ENCODE results near the gene SIRT7. TPM values are rescaled to one million over a fixed set of nuclear protein-coding genes. Genes with fewer than 3 reads are reported as not detected.

The SIRT7 gene
- total RNA-seq, 2 experiments from 2014 or later = 18.8 to 22.1 TPM

DNA sequence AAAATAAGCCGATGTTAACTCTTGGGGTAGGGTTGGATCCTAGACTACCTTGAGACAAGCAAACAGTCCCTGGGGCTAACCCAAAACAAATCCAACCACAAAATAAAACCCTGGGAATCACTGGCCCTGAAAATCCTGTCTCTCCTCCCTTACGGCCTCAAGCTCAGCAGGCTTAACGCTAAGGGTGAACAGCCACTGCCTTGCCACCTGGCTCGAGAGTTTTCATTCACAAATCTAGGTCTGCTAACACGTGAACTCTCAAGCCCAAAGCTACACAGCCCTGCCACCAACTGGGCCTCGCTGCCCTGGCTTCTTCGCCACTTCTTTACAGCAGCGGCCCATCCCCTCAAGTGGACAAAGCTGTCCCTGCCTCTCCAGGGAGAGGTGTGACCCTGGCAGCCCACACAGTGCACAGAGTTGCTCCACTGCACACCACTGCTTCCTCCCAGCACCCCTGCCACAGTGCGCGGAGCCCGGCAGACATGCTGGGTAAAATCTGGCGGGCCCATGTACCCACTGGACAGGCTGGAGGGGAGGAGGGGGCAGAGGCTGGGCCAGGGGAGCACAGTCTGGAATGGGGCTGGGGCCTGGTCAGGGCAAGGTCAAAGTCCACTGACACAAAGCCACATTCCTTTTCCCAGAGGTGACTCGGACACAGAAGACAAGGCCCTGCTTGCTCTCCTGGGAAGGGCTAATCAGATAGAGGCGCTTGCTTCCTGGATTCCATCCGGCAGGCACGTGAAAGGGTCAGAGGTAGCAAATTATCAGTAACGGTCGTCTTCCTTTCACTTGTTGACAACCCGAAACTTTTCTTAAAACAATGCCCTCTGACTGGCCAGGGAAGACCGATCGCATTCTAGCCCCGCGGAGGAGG, 7.8 kb downstream of the SIRT7 start:
- Mint-ChIP-seq H3K4me3 (peak overlapping the region; percentile 79), H3K4me1 (ENCODE audit: low read depth) (peaks cover 14% of the 10 kb centered on the region), H3K27ac (no peak overlapping the region), H3K36me3 (ENCODE audit: low read depth) (peaks cover 10% of the 10 kb centered on the region), H3K27me3 (ENCODE audit: low read depth) (no peaks in the 10 kb centered on the region), H3K9me3 (no peaks in the 10 kb centered on the region)
- CTCF ChIA-PET = interaction anchor here (1.0 kb wide), 1 partner anchor 11 kb away, joined by 3 read pairs; no protein-coding TSS in a partner anchor
- no peak for DNase-seq
- intact Hi-C loops (cut with micrococcal nuclease) = loop anchor here (2.0 kb wide), 1 partner anchor 39 kb away; the partner anchor contains the start of gene ARHGDIA

DNA sequence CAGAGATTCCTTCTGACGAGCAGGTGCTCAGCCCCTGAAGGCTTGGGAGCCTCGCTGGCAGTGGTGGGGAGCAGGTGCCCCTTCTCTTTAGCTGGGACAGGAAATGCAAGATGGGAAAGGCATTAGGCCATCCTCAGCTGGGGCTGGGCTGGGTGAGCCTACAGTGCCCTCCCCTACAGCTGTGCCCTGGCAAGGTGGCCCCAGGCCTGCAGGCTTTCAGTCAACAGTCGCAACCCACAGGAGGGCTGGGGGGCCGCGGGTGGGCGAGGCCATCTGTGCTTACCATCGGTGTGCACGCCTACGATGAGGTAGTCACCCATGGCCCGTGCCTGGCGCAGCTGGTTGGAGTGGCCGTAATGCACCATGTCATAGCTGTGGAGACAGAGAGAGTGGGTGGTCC, 8.7 kb downstream of the SIRT7 start:
- H3K4me3 Mint-ChIP-seq = peak overlapping the region; percentile 21
- CTCF ChIA-PET = interaction anchor here (1.0 kb wide), 1 partner anchor 10 kb away, joined by 3 read pairs; no protein-coding TSS in a partner anchor

DNA sequence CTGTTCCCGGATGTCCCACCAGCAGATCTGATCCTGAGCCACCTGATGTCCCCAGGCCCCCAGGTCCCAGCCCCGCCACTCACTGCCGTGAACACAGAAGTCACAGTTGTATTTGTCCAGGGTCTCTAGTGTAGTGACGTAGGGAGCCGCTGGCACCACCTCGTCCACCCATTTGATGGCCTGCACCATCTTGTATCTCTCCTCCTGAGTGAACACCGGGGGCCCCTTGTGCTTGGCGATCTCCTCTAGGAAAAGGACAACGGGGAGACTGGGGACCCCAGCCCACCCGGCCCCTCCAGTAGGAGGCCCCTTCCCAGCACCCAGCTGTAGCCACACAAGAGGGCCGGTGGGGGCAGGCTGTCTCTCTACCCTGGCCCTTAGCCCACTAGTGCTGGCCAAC, 9.2 kb downstream of the SIRT7 start:
- Mint-ChIP-seq H3K4me3 (no peak overlapping the region), H3K36me3 (ENCODE audit: low read depth) (peaks cover 7% of the 10 kb centered on the region), H3K27me3 (ENCODE audit: low read depth) (no peaks in the 10 kb centered on the region), H3K9me3 (no peaks in the 10 kb centered on the region), H3K27ac (no peak overlapping the region), H3K4me1 (ENCODE audit: low read depth) (peaks cover 14% of the 10 kb centered on the region)
- CTCF ChIA-PET = no interaction called here
- intact Hi-C loops (cut with micrococcal nuclease) = no loop called here
- no peak for DNase-seq

More for the DNA sequence above, 8.7 kb downstream of the SIRT7 start:
- H3K27me3 Mint-ChIP-seq (ENCODE audit: low read depth) = no peaks in the 10 kb centered on the region
- H3K36me3 Mint-ChIP-seq (ENCODE audit: low read depth) = peaks cover 7% of the 10 kb centered on the region
- H3K27ac Mint-ChIP-seq = no peak overlapping the region
- intact Hi-C loops (cut with micrococcal nuclease) = no loop called here
- no peaks in the 10 kb centered on the region for H3K9me3 Mint-ChIP-seq
- no peak for DNase-seq
- H3K4me1 Mint-ChIP-seq (ENCODE audit: low read depth) = peaks cover 14% of the 10 kb centered on the region

DNA sequence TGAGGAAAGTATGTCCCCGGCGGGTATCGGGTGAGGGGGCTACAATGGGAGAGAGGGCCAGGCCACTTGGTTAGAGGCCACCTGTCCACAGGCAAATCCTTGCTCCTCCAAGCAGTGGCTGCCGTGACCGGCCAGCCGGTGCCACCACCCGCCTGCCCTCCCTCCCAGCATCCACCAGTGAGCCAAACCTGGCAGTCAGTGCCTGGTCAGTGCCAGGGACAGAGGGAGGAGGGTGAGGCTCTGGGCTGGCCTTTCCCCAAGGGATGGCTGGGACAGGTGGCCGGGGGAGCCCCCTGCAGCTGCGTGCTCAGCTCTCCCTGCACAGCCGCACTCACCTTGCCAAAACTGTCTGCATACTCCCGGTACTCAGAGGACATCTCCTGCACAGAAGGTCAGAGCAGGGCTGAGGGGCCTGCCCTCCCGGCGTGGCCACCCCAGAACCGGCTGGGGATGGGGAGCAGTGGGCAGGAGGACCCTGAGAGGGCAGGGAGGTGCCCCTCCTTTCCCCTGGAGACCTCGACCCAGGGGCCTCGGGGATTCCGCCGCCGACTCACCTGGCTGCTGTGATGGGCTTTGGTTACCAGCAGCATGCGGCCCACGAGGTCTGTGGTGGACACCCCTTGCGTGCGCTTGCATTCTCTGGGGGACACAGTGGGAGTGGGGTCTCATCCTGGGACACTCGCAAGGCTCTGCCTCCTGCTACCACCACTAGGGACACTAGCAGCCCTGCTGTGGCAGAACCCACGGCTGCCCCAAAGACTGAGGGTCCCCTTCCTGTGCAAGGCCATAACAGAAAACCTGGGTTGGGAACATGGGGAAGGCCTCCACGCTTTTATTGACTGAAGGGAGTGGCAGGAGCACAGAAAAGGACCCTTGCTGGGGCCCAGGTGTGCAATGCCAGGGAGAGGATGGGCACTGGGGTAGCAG, 10.5 kb downstream of the SIRT7 start:
- Mint-ChIP-seq H3K4me3 (no peak overlapping the region), H3K27me3 (ENCODE audit: low read depth) (no peaks in the 10 kb centered on the region), H3K9me3 (no peaks in the 10 kb centered on the region), H3K36me3 (ENCODE audit: low read depth) (peaks cover 1% of the 10 kb centered on the region), H3K4me1 (ENCODE audit: low read depth) (peaks cover 12% of the 10 kb centered on the region), H3K27ac (no peak overlapping the region)
- CTCF ChIA-PET = interaction anchor here (0.6 kb wide), 1 partner anchor 56 kb away, joined by 3 read pairs; no protein-coding TSS in a partner anchor
- DNase-seq = no peak
- intact Hi-C loops (cut with micrococcal nuclease) = no loop called here

DNA sequence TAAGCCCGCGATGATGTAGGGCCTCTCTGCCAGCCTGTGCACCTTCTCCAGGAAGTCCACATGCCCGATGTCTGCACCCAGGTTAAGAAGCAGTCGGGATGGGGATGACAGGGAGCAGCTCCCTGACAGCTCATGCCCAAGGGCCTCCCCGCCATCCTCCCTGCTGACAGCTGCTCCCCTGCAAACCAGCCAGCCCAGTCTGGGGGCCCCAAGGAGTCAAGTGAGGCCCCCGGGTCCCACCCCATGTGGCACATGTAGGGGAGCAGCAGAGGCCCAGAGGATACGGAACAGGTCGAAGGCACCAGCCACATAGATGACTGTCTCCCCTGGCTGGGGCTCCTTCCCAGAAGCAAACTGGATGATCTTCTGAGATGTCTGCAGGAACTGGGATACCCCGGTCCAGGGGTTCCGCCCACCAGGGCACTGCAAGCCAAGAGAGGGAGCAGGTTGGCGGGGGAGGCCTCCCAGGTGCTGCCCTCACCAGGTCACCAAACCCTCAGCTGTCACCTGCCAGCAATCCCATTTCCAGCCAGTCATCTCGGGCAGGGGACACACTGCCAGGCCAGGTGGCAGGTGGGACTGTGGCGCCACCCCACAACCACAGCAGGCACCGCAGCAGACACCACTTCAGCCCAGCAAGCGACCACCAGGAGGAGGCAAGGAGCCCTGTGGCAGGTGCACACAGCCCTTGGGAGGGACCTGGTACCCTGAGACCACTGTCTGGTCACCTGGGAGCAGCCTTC, 11.3 kb downstream of the SIRT7 start:
- Mint-ChIP-seq H3K36me3 (ENCODE audit: low read depth) (peaks cover under 1% of the 10 kb centered on the region), H3K4me3 (no peak overlapping the region), H3K27me3 (ENCODE audit: low read depth) (no peaks in the 10 kb centered on the region), H3K4me1 (ENCODE audit: low read depth) (peaks cover 9% of the 10 kb centered on the region), H3K9me3 (no peaks in the 10 kb centered on the region), H3K27ac (no peak overlapping the region)
- CTCF ChIA-PET = no interaction called here
- intact Hi-C loops (cut with micrococcal nuclease) = no loop called here
- no peak for DNase-seq

DNA sequence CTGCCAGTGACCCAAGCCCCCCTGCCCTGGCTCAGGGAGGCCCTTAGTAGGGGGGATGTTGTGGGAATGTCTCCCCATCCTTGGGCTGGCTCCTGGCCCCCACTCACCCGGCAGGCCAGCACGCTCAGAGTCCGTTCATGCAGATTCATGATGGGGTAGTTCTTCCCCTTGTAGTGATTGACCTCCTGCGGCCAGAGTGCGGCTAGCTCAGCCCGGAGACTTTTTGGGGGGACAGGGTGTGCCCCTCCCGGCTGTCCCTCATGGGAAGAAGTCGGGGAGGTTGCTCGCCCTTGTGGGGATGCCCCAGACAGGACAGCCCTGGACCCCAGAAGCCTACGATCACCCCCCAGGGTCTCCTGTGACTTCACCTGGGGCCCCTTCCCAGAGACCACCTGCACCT, 12.0 kb downstream of the SIRT7 start:
- no peak overlapping the region for H3K27ac Mint-ChIP-seq
- H3K9me3 Mint-ChIP-seq = no peaks in the 10 kb centered on the region
- peaks cover 6% of the 10 kb centered on the region for H3K27me3 Mint-ChIP-seq (ENCODE audit: low read depth)
- no peak overlapping the region for H3K4me3 Mint-ChIP-seq
- CTCF ChIA-PET = no interaction called here
- H3K36me3 Mint-ChIP-seq (ENCODE audit: low read depth) = peaks cover under 1% of the 10 kb centered on the region
- intact Hi-C loops (cut with micrococcal nuclease) = no loop called here
- no peak for DNase-seq
- peaks cover 12% of the 10 kb centered on the region for H3K4me1 Mint-ChIP-seq (ENCODE audit: low read depth)

DNA sequence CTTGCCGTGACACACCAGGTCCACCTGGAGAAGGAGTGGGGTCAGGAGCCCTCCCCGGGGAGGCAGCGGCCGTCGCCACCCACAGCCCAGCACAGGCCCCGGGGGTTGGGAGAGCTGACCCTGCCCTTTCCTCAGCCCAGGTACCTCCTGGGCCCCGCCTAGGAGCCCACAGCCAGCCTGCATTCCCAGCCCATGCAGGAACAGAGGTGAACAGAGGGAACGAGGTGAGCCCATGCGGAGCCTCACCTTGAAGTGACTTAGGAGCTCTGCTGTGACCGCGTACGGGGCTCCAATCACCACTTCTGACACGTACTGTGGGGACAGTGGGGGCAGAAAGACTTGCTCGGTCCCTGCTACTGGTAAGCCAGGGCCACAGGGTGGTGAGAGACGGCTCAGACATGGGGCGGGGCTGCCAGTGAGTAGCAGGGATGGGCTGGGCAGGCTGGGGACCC, 12.5 kb downstream of the SIRT7 start:
- peaks cover 3% of the 10 kb centered on the region for H3K36me3 Mint-ChIP-seq (ENCODE audit: low read depth)
- CTCF ChIA-PET = no interaction called here
- no peak overlapping the region for H3K4me3 Mint-ChIP-seq
- intact Hi-C loops (cut with micrococcal nuclease) = no loop called here
- H3K27me3 Mint-ChIP-seq (ENCODE audit: low read depth) = peaks cover 9% of the 10 kb centered on the region
- DNase-seq = no peak
- H3K4me1 Mint-ChIP-seq (ENCODE audit: low read depth) = peaks cover 13% of the 10 kb centered on the region
- no peaks in the 10 kb centered on the region for H3K9me3 Mint-ChIP-seq
- no peak overlapping the region for H3K27ac Mint-ChIP-seq

DNA sequence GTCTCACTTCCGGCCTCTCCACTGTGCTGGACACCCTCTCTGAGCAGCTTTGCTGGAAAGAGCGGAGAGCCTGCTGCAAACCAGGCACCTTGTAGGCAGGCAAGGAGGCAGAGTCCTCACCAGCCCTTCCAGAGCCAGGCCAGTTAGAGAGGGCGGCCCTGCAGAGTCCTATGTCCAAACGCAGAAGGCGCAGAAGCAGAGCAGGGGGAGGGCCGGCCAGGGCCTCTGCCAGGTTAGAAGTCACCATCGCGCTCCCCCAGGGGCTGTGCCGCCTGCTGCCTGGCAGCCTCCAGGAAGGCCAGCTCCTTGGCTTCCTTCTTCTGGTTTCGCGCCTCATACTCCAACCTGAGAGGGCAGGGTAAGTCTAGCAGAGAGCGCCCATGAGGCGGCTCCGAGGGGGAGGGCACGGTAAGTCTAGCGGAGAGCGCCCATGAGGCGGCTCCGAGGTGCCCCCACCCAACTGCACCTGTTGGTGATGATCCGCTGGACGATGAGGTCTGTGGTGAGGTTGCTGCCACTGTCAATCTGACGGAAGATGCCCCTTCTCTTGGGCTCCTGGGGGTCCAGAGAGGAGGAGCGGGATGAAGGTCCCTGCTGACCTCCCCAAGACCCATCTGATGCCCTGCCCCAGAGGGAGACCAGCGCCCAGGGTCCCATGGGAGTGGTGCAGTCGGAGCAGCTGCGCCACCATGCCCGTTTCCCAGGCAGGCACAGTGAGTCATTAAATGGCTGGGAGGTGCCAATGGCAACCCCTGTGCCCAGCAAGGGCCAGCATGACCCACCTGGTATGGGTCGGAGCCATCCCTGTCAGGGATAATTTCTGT, 13.2 kb downstream of the SIRT7 start:
- H3K9me3 Mint-ChIP-seq = no peaks in the 10 kb centered on the region
- peaks cover 8% of the 10 kb centered on the region for H3K4me1 Mint-ChIP-seq (ENCODE audit: low read depth)
- peaks cover 10% of the 10 kb centered on the region for H3K36me3 Mint-ChIP-seq (ENCODE audit: low read depth)
- intact Hi-C loops (cut with micrococcal nuclease) = no loop called here
- no peak for DNase-seq
- H3K4me3 Mint-ChIP-seq = no peak overlapping the region
- peaks cover 9% of the 10 kb centered on the region for H3K27me3 Mint-ChIP-seq (ENCODE audit: low read depth)
- CTCF ChIA-PET = no interaction called here
- H3K27ac Mint-ChIP-seq = no peak overlapping the region

DNA sequence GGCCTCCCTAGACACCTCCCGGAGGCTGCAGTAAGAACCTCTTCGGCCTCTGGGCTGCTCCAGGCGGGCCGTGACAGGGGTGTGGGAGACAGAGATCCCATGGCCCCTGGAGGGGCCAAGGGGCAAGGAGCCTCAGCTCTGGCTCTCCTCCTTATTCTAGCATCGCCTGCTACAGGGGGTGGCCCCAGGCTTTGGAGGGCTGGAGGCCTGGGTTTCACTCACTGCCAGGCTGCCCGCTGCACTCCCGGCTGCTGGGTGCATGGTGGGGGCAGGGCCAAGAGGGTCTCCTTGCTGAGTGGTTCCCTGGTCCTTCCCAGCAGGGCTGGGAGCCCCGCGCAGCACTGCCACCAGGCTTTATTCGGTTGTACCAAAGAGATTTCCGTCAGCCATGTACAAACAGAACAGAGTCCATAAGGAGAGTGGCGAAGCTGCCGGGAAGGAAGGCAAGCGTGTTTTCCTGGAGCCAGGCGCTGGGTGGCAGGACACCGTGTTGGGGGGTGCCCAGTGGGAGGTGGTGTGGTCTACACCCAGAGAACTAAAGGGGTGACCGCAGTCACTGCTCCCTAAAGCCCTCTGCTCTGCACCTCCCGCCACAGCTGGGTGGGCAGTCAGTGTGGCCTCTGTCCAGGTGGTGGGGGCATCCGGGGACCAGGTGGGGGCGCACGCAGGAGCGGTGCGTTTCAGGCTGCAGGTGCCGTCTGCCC, 13.9 kb downstream of the SIRT7 start:
- intact Hi-C loops (cut with micrococcal nuclease) = no loop called here

DNA sequence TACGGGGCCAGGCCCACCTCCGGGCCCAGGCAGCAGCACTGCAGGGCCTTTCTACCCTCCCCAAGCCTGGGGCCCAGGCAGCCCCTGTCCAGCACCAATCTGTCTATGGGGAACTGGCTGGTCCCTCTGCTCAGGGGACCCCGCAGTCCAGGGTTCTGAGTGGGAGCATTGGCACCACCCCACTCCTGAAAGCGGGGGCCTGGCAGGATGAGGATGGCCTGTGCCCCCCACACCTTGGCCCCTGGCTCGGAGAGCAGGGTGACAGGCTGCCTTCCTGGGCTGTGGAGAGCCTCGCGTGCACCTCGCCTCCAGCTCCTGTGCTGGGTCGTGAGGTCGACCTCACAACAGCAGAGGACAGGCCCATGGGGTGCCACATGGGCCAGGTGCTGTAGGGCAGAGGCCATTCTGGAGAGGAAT, 14.6 kb downstream of the SIRT7 start:
- no peaks in the 10 kb centered on the region for H3K9me3 Mint-ChIP-seq
- CTCF ChIA-PET = no interaction called here
- peaks cover 8% of the 10 kb centered on the region for H3K4me1 Mint-ChIP-seq (ENCODE audit: low read depth)
- H3K4me3 Mint-ChIP-seq = no peak overlapping the region
- H3K27me3 Mint-ChIP-seq (ENCODE audit: low read depth) = peaks cover 9% of the 10 kb centered on the region
- peaks cover 16% of the 10 kb centered on the region for H3K36me3 Mint-ChIP-seq (ENCODE audit: low read depth)
- intact Hi-C loops (cut with micrococcal nuclease) = no loop called here
- H3K27ac Mint-ChIP-seq = no peak overlapping the region
- no peak for DNase-seq

More for the DNA sequence above, 13.9 kb downstream of the SIRT7 start:
- Mint-ChIP-seq H3K27ac (no peak overlapping the region), H3K36me3 (ENCODE audit: low read depth) (peaks cover 11% of the 10 kb centered on the region), H3K9me3 (no peaks in the 10 kb centered on the region), H3K27me3 (ENCODE audit: low read depth) (peaks cover 9% of the 10 kb centered on the region), H3K4me1 (ENCODE audit: low read depth) (peaks cover 8% of the 10 kb centered on the region), H3K4me3 (no peak overlapping the region)
- DNase-seq = no peak
- CTCF ChIA-PET = no interaction called here

Data from activated naive CD4-positive, alpha-beta T cell treated with anti-CD3 and anti-CD28 coated beads for 36 hours (primary cell).